Astrocyte of the hippocampus (primary cell): Measurements from ENCODE around the gene LRRC26.

Source experiments
- DNase-seq: peaks from one replicate; pipeline ENCODE4 v3.0.0; 2011; ENCODE audit warnings: low read depth, low spot score

LRRC26 gene

GRCh38 chr9:137169896-137170358 lies at the start of gene LRRC26:
TSS of gene LRRC26 (minus strand) at chr9:137170051. CDS start at chr9:137169943, 108 bp downstream.
- DNase-seq: no peak

DNA sequence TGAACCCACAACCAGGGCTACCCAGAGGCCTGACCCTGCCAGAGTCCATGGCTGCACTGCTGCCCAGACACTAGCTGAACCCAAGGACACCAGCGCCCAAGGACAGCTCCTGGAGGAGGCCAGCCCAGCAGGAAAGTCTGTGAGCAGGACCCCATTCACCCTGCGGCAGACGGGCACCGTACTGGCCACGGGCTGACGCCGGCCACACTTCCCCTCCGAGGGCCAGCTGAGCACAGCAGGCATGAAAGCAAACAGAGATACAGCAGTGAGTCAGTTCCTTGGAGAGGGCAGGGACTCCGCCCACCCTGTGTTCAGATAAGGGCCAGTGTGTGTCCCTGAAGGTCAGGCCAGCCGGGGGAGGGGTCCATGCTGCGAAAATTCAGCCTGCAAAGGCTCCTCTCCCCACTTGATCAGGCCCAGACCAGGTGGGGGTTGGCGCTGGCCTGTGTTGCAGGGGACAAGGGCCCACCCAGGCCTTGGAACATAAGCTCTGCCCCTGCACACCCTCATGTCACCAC lies 49.0 kb upstream of the LRRC26 start:
- DNase-seq: peak; percentile 53

GRCh38 chr9:137218212-137218753 lies 48.4 kb upstream of the LRRC26 start:
- no peak for DNase-seq

DNA sequence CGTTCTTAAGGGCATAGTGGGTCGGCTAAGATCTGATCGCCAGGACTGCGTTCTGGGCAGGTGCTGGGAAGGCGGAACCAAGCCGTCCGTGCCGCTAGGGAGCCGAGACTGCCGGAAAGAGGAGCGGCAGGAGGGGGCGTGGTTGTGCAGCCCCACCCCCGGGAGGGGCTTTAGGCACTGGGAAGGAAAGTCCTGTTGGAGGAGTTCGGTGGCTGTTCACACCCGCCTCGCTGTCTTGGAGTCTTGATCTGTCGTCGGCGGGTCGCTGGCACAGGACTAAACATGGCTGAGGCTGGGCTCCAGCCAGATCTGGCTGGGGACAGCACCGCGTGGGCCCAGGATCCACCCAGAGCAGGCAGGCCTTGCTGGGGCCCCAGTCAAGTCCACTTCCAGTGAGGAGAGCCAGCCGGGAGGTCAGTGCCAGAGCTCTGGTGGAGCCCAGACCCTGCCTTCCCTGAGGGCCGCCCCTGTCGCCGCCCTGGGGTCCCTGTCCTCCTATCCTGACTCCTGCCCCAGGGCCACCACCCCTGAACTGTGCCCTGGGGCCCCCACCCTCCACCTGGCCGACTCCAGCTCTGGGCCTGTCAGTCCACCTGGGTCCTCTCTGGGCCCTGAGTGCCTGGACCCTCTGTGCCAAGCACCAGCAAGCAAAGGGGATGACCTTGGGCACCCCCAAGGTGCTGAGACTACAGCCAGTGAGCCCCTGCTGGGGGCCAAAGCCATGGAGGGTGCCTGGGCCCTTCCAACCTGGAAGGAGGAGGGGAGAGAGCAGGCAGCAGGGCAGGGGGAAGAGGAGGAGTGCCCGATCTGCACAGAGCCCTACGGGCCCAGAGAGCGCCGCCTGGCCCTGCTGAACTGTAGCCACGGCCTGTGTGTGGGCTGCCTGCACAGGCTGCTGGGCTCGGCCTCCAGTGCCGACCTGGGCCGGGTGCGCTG lies 47.7 kb upstream of the LRRC26 start:
- peak; percentile 16 for DNase-seq

GRCh38 chr9:137216188-137216965 lies 46.5 kb upstream of the LRRC26 start:
- no peak for DNase-seq

- no peak for DNase-seq
Observed at GRCh38 chr9:137215196-137215986, 45.5 kb upstream of the LRRC26 start.

DNA sequence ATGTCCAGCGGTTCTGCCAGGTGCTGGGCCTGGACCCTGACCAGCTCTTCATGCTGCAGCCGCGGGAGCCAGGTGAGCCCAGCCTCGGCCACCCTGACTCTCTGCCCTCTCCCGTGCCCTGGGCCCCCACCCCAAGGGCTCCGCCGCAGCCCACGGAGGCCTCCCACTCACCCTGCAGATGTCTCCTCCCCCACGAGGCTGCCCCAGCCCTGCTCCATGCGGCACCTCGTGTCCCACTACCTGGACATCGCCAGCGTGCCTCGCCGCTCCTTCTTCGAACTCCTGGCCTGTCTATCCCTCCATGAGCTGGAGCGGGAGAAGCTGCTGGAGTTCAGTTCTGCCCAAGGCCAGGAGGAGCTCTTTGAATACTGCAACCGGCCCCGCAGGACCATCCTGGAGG lies 44.8 kb upstream of the LRRC26 start:
- no peak for DNase-seq

DNA sequence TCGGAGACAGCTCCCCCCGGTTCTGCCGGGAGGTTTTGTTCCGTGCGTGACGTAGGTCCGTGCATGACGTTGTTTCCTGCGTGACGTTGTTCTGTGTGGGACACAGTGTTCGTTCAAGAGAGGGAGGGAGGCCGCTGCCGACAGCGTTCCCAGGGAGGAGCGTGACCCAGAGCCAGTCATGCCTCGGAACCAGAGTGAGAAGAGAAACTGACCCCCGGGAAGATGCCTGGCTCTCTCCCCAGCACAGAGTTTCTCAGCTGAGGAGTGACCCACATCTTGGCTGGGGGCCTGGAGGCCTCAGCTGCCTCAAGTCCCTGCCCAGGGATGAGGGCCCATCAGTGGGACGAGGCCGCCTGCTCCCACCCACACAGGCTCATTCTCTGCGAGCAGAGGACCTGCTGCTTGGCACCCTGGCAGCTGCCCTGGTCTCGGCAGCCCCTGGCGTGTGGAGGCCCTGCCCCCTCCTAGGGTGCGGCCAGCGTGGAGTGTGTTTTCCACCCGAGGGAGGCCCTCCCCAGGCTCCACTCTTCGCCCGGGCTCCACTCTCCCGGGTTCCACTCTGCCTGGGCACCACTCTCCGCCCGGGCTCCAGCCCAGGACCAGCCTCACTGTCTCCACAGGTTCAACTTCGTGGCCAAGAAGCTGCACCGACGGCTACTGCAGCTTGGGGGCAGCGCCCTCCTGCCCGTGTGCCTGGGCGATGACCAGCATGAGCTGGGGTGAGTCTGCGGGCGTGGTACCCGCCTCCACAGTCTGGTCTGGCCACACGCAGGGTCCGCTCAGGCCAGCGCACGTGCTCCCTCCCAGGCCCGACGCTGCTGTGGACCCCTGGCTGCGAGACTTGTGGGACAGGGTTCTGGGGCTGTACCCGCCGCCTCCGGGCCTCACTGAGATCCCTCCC lies 43.6 kb upstream of the LRRC26 start:
- DNase-seq: no peak

GRCh38 chr9:137212520-137212919 lies 42.7 kb upstream of the LRRC26 start:
- DNase-seq: no peak

DNA sequence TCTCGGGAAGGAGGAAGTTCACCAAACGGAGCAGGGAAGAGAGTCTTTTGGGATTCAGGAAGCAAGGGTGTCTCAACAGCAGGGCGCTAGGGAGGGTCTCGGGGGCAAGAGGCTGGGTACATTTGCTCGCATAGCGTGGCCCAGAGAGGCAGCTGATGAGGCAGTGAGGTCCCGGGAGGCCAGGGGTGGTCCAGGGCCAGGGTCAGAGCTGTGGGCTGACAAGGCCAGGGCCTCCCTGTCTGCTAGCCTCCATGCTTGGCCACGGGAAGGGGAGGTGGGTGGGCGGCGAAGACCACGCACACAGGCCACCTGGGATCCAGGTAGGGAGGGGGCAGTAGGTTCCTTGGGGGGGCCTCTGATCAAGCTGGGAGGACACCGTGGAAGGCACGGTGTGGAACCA lies 41.7 kb upstream of the LRRC26 start:
- no peak for DNase-seq

GRCh38 chr9:137206602-137207001 lies 36.8 kb upstream of the LRRC26 start:
- DNase-seq: no peak

DNA sequence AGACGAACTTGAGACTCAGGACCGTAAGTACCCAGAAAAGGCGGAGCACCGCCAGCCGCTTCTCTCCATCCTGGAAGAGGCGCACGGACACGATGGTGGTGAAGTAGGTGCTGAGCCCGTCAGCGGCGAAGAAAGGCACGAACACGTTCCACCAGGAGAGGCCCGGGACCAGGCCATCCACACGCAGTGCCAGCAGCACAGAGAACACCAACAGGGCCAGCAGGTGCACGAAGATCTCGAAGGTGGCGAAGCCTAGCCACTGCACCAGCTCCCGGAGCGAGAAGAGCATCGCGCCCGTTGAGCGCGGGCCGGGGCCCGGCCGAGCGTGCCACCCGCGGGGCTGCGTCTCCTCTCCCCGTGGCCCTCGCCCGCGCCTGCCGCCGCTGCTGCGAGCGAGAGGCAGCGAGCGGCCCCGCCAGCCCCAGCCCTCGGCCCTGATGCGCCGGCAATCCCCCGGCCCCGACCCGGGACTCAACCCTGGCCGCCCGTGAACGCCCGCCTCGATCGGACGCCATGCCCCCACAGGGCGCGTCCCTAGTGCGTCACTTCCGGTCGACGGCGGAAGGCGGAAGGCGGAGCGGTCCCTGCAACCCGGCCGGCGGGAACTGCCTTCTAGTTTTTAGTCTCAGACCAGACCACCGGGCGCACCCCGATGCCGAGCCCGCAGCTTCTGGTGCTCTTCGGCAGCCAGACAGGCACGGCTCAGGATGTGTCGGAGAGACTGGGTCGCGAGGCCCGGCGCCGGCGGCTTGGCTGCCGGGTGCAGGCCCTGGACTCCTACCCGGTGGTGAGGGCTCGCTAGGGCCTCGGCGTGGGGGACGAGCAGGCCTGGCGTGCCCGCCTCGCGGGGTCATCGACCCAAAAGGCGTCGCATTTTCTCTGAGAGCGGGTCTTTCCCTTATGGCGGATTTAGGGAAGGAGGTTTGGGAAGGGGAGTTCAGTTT lies 35.5 kb upstream of the LRRC26 start, which contains the start of the genes NDOR1 and TMEM203:
TSS of gene NDOR1 (plus strand) at position 575 of the 944 bp plus-strand sequence. CDS start at position 653, 78 bp downstream.
TSS of gene TMEM203 (minus strand) at position 523 of the 944 bp plus-strand sequence. CDS start at position 289, 234 bp downstream.
- peak; percentile 95 for DNase-seq

DNA sequence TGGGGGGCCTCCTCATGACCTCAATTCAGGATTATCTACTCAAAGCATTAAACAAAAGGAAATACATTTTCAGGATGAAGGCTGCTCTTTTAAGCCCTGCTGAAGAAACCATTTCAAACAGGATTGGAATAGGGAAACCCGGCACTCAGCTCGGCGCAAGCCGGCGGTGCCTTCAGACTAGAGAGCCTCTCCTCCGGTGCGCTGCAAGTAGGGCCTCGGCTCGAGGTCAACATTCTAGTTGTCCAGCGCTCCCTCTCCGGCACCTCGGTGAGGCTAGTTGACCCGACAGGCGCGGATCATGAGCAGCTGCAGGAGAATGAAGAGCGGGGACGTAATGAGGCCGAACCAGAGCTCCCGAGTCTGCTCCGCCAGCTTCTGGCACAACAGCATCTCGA lies 34.9 kb upstream of the LRRC26 start:
- DNase-seq: no peak

- DNase-seq: no peak
Observed at GRCh38 chr9:137202966-137203365, 33.1 kb upstream of the LRRC26 start.

DNA sequence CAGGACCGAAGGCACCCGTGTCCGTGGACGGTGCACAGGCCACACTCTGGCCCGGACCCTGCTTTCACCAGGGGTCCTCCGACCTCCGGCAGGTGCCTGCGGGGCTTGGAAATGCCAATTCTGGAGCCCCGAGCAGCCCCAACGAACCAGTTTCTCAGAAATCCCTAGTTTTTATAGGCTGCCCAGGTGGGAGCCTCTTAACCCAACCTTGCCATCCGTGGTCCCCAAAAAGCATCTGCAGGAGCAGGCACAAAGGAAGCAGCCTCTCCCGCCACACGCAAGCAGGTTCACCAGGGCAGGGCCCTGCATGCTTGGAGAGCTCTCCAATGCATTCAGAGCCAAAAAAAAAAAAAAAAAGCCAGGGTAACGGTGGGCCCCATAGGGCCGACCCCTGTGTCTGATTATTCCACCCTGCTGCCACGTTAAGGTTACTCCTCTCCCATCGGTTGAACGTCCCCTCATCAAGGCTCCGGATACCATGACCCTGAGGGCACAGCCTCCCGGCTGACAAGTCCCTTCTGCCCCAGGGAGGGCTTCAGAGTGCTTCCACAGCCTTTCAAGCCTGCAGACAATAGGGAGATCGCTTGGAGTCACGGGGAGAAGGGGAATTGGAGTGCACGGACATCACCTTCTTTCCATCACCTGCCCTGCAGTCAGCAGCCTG lies 31.5 kb upstream of the LRRC26 start:
- DNase-seq: no peak

- peak; percentile 100 for DNase-seq
Observed at GRCh38 chr9:137200311-137201204, 30.7 kb upstream of the LRRC26 start, which contains the start of gene TPRN. TSS of gene TPRN (minus strand) at chr9:137200741. CDS start at chr9:137200711, 30 bp downstream.
